Endothelial cell of umbilical vein (primary cell): ENCODE results near the gene DAB1. TPM values are rescaled to one million over a fixed set of nuclear protein-coding genes. Genes with fewer than 3 reads are reported as not detected.

ENCODE experiments used
- BruUV-seq: library from RNA; stranded (reverse); fragments of 400-500 nt; replicated peaks from 2 replicates; lab custom pipeline; 2021; lab: Mats Ljungman, UMichigan
- CTCF ChIA-PET: fragments of 300-600, 350-600 bp; sonication (Branson Sonifier 250); formaldehyde crosslinking; loops from one replicate; lab custom pipeline; 2021; ENCODE audit warnings: antibody characterized with exemption, inconsistent platforms; lab: Charles Lee
- POLR2A ChIA-PET: fragments of 300-600, 350-600 bp; sonication (Branson Sonifier 250); formaldehyde crosslinking; loops from one replicate; lab custom pipeline; 2021; ENCODE audit warnings: antibody characterized with exemption, inconsistent platforms; lab: Charles Lee
- DNase-seq: peaks from one replicate; pipeline ENCODE4 v3.0.0-alpha.2; 2011; ENCODE audit warnings: low read depth, low spot score
- FAIRE-seq: peaks from 2 replicates; lab custom pipeline; 2011; peaks lifted over from hg19 to GRCh38; lab: Jason Lieb, UNC
- H2AFZ ChIP-seq: 2 replicates; pipeline ENCODE4 v1.6.0; 2012; ENCODE audit warnings: low read depth, low read length, control low read depth, inconsistent platforms
- H3K27ac ChIP-seq: 2 replicates; pipeline ENCODE4 v1.5.1; 2011; ENCODE audit warnings: low read depth, mild to moderate bottlenecking, control low read depth, low read length, moderate library complexity; ENCODE audit not compliant: insufficient read depth
- H3K27me3 ChIP-seq, 2 experiments: 2 replicates each; pipeline versions ENCODE4 v1.6.0 to v1.6.1; 2011; ENCODE audit warnings: low read length in 2 of 2, mixed read lengths in 1 of 2; ENCODE audit not compliant: control insufficient read depth in 2 of 2, insufficient read depth in 2 of 2
- H3K36me3 ChIP-seq, 2 experiments: 2 replicates in 1 of 2; 3 replicates in 1 of 2; pipeline ENCODE4 v1.5.1; 2011; ENCODE audit warnings: low read length in 2 of 2, mild to moderate bottlenecking in 1 of 2, moderate library complexity in 1 of 2; ENCODE audit not compliant: control insufficient read depth in 2 of 2, insufficient read depth in 2 of 2; ENCODE audit errors: extremely low read depth in 1 of 2
- H3K4me1 ChIP-seq: 3 replicates; pipeline ENCODE4 v1.5.1; 2011; ENCODE audit warnings: mild to moderate bottlenecking, low read length; ENCODE audit not compliant: control insufficient read depth, insufficient read depth; ENCODE audit errors: extremely low read depth
- H3K4me2 ChIP-seq: 2 replicates; pipeline ENCODE4 v1.6.1; 2011; ENCODE audit warnings: low read length, control low read depth, mixed read lengths; ENCODE audit not compliant: insufficient read depth
- H3K4me3 ChIP-seq, 3 experiments: fragments of 200-600 bp in 1 of 3; sonication (generic), shearing (Covaris generic) in 1 of 3; replicated peaks in 1 of 3; 2 replicates each; pipeline ENCODE4 v1.5.1; 2011 to 2016; ENCODE audit warnings: control low read depth in 3 of 3, low read length in 3 of 3, mild to moderate bottlenecking in 2 of 3, inconsistent platforms in 1 of 3, low read depth in 1 of 3, moderate library complexity in 1 of 3; ENCODE audit not compliant: insufficient read depth in 1 of 3
- H3K79me2 ChIP-seq: 2 replicates; pipeline ENCODE4 v1.6.0; 2012; ENCODE audit warnings: low read length, inconsistent platforms; ENCODE audit not compliant: control insufficient read depth, insufficient read depth
- H3K9ac ChIP-seq: replicated peaks from 2 replicates; pipeline ENCODE3; 2011; ENCODE audit warnings: low read length, control low read depth; ENCODE audit not compliant: insufficient read depth; ENCODE audit errors: extremely low read depth
- H3K9me1 ChIP-seq: replicated peaks from 3 replicates; pipeline ENCODE4 v1.6.0; 2011; ENCODE audit warnings: mild to moderate bottlenecking, low read length; ENCODE audit not compliant: control insufficient read depth, insufficient read depth; ENCODE audit errors: extremely low read depth
- H3K9me3 ChIP-seq: replicated peaks from 2 replicates; pipeline ENCODE4 v1.5.1; 2012; ENCODE audit warnings: low read length, inconsistent platforms; ENCODE audit not compliant: control insufficient read depth, insufficient read depth
- H4K20me1 ChIP-seq: replicated peaks from 2 replicates; pipeline ENCODE3; 2011; ENCODE audit warnings: mild to moderate bottlenecking, low read length; ENCODE audit not compliant: control insufficient read depth, insufficient read depth; ENCODE audit errors: extremely low read depth
- FOS ChIP-seq: IDR thresholded peaks from 2 replicates; pipeline ENCODE4 v1.6.1; 2011; ENCODE audit warnings: mild to moderate bottlenecking, low read length, moderate library complexity, borderline replicate concordance; ENCODE audit not compliant: insufficient read depth
- GATA2 ChIP-seq: IDR thresholded peaks from 2 replicates; pipeline ENCODE4 v1.7.0; 2011; ENCODE audit warnings: low read depth, mild to moderate bottlenecking, moderate library complexity, mixed read lengths, low read length; ENCODE audit not compliant: insufficient read length, insufficient read depth
- JUN ChIP-seq: IDR thresholded peaks from 2 replicates; pipeline ENCODE4 v1.6.1; 2011; ENCODE audit warnings: borderline replicate concordance, low read depth; ENCODE audit not compliant: insufficient read length, insufficient read depth
- MYC ChIP-seq: IDR thresholded peaks from one replicate; pipeline ENCODE4 v1.6.1; 2011; ENCODE audit warnings: mild to moderate bottlenecking, low read depth, low read length
- POLR2A ChIP-seq: IDR thresholded peaks from 2 replicates; pipeline ENCODE4 v1.6.1; 2012; ENCODE audit warnings: low read depth, mild to moderate bottlenecking, control low read depth, low read length
- POLR2AphosphoS5 ChIP-seq: IDR thresholded peaks from 2 replicates; pipeline ENCODE4 v1.6.1; 2012; ENCODE audit warnings: low read depth, mild to moderate bottlenecking, control low read depth, low read length, moderate library complexity; ENCODE audit not compliant: insufficient read depth
- dilution Hi-C: fragments of 300-500 bp; cut with MboI; formaldehyde crosslinking; loops from one replicate; pipeline ENCODE4 v1.15.0; 2019; ENCODE audit warnings: low sequenced_read_pairs; ENCODE audit not compliant: extremely low pct_ligation_motif_present
- intact Hi-C: fragments of 100-400 bp; cut with micrococcal nuclease; formaldehyde crosslinking; loops from one replicate; pipeline ENCODE4 v1.10.0; 2022
- polyA plus RNA-seq, 4 experiments: library from polyadenylated mRNA; depleted of rRNA in 3 of 4; stranded (reverse) in 3 of 4; unstranded in 1 of 4; fragments of >200 nt; gene quantifications; 2 replicates each; pipeline versions ENCODE4 v1.2.1 to v1.2.3, GENCODE V29; 2011 to 2012; ENCODE audit warnings: missing spikeins in 1 of 4
- total RNA-seq: library from RNA; stranded (reverse); gene quantifications from 2 replicates; pipeline ENCODE4 v1.2.3, GENCODE V29; 2021
- TF ChIP-seq, protein P1 (sequence below): IDR thresholded peaks from 2 replicates; pipeline ENCODE4 v1.6.1; 2011; ENCODE audit not compliant: insufficient read depth, insufficient read length
- TF ChIP-seq, protein P2 (sequence below), 2 donors: IDR thresholded peaks; 1 replicate in 1 of 2; 2 replicates in 1 of 2; pipeline ENCODE4 v1.5.1; 2011; ENCODE audit warnings: low read length in 2 of 2, mild to moderate bottlenecking in 2 of 2, moderate library complexity in 2 of 2, control low read depth in 1 of 2, inconsistent platforms in 1 of 2, low read depth in 1 of 2; ENCODE audit not compliant: insufficient read depth in 1 of 2; ENCODE audit errors: extremely low read depth in 1 of 2

The DAB1 gene
- total and polyA plus RNA-seq, 2 donors (not counting 3 experiments of a cell fraction or from before 2014, with no cell fraction given) = not detected

DNA sequence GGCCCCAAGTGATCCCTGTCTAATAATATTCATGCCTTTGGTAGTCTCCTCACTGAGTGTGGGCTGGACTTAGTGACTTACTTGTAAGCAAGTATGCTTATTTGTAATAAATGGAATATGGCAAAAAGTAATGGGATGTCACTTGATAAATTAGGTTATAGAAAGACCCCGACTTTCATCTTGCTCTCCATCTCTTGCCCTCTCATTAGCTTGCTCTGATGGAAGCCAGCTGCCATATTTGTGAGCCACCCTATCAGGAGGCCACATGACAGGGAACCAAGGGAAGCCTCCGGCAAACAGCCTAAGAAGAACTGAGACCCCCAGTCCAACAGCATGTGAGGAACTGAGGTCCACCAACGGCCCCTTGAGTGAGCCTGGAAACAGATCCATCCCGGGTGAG lies 107.0 kb downstream of the DAB1 start:
- Histone ChIP-seq H4K20me1 (no peaks in the 10 kb centered on the region), H2AFZ (no peak overlapping the region), H3K9me1 (no peaks in the 10 kb centered on the region), H3K4me1 (no peaks in the 10 kb centered on the region), H3K27me3 (no peaks in the 10 kb centered on the region), H3K4me2 (no peak overlapping the region), H3K36me3 (no peaks in the 10 kb centered on the region), H3K79me2 (no peaks in the 10 kb centered on the region), H3K4me3 (no peak overlapping the region), H3K9me3 (no peaks in the 10 kb centered on the region), H3K27ac (no peak overlapping the region), H3K9ac (no peak overlapping the region)
- dilution Hi-C loops = no loop called here
- no peak for FAIRE-seq
- intact Hi-C loops = no loop called here
- POLR2A ChIA-PET = no interaction called here
- TF ChIP-seq JUN = no peak
- TF ChIP-seq POLR2AphosphoS5 = no peak
- TF ChIP-seq POLR2A = no peak
- TF ChIP-seq MYC = no peak
- TF ChIP-seq GATA2 = no peak
- DNase-seq = no peak
- no TSS peak for BruUV-seq
- CTCF ChIA-PET = no interaction called here

DNA sequence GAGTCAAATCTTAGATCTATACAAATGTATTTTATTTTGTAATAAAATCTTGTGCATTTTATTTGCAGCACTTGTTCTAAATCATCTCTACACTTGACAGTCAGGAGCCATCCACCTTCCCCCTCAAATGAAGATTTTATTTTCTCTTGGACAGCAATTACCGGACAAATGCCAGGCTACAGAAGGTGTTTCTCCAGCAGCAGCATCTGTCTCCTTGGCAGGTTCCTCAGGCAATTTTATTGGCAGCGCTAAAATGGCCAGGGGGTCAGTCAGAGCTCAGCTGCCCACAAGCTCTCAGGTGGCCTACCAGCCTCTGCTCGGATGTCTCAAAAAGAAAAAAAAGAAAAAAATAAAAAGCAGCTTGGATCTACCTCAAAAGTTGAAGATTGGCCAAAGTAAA lies 107.6 kb downstream of the DAB1 start:
- Histone ChIP-seq H3K27me3 (no peaks in the 10 kb centered on the region), H2AFZ (no peak overlapping the region), H3K9me3 (no peaks in the 10 kb centered on the region), H3K9ac (no peak overlapping the region), H3K4me1 (no peaks in the 10 kb centered on the region), H3K4me3 (no peak overlapping the region), H3K4me2 (no peak overlapping the region), H3K79me2 (no peaks in the 10 kb centered on the region), H3K27ac (no peak overlapping the region), H4K20me1 (no peaks in the 10 kb centered on the region), H3K36me3 (no peaks in the 10 kb centered on the region), H3K9me1 (no peaks in the 10 kb centered on the region)
- no TSS peak for BruUV-seq
- ChIA-PET CTCF (no interaction called here), POLR2A (no interaction called here)
- TF ChIP-seq, protein P1, sequence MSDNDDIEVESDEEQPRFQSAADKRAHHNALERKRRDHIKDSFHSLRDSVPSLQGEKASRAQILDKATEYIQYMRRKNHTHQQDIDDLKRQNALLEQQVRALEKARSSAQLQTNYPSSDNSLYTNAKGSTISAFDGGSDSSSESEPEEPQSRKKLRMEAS = no peak
- TF ChIP-seq POLR2AphosphoS5 = no peak
- TF ChIP-seq JUN = no peak
- no peak for TF ChIP-seq GATA2
- TF ChIP-seq, protein P2, sequence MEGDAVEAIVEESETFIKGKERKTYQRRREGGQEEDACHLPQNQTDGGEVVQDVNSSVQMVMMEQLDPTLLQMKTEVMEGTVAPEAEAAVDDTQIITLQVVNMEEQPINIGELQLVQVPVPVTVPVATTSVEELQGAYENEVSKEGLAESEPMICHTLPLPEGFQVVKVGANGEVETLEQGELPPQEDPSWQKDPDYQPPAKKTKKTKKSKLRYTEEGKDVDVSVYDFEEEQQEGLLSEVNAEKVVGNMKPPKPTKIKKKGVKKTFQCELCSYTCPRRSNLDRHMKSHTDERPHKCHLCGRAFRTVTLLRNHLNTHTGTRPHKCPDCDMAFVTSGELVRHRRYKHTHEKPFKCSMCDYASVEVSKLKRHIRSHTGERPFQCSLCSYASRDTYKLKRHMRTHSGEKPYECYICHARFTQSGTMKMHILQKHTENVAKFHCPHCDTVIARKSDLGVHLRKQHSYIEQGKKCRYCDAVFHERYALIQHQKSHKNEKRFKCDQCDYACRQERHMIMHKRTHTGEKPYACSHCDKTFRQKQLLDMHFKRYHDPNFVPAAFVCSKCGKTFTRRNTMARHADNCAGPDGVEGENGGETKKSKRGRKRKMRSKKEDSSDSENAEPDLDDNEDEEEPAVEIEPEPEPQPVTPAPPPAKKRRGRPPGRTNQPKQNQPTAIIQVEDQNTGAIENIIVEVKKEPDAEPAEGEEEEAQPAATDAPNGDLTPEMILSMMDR (IDR thresholded peaks at IDR 0.05; ENCODE audit: extremely low read depth in 1 of 2, insufficient read depth in 1 of 2, low read depth in 1 of 2, low read length in 2 of 2) = no peak
- TF ChIP-seq FOS = no peak
- no peak for TF ChIP-seq POLR2A
- FAIRE-seq (no peak), DNase-seq (no peak)
- intact Hi-C loops = no loop called here
- dilution Hi-C loops = no loop called here
